Measurements from ENCODE around the gene CCDC68.

Gene CCDC68, protein sequence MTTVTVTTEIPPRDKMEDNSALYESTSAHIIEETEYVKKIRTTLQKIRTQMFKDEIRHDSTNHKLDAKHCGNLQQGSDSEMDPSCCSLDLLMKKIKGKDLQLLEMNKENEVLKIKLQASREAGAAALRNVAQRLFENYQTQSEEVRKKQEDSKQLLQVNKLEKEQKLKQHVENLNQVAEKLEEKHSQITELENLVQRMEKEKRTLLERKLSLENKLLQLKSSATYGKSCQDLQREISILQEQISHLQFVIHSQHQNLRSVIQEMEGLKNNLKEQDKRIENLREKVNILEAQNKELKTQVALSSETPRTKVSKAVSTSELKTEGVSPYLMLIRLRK

DNA sequence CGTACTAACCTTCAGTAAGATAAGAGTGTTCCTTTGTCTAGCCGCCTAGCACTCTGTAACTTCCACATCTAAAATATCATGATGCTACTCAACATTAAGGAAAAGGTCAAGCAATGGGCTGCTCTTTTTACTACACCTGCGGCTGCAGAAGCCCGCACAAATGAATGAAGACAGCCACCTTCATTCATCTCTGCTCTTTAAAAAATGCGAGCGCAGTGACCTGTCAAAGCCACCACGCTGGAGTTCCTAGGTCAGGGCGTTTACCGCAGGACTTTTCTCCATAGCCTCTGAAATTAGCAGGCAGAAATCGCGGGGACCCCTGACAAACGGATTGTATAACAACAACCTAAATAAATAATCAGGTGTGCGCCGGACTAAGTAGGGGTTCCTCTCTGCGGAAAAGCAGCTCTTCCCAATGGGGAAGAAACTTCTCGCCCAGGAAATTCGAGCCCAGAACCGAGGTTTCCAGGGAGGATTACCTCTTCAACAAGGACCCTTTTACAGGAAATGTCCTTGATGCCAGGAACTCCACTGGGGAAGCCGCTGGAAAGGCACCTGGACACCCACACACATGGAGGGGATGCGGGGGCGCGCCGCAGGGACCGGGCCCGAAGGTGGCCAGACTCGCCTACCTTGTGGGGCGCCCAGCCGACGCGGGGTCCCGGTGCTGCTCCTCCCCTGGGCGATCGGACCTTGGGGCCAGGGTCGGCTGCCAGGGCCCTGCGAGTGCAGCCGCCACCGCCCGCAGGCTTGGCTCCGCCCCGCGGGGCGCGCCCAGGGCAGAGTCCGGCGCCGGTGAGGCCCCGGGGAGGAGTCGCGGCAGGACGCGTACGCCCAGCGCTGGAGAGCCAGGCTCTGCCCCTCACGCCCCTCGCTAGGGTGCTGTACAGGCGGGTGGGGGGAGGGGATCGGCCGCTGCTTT is at the start of gene CCDC68:
Gene CCDC68 (minus strand): TSS at position 758 of the 922 bp plus-strand sequence. CDS start 16,670 bp downstream, outside the sequence.
- no peak within 1 kb of the TSS for H3K4me3 ChIP-seq (ENCODE audit: low read depth, low read length)
- DNase-seq (ENCODE audit: low read depth): no peak
- TF ChIP-seq, protein P1, sequence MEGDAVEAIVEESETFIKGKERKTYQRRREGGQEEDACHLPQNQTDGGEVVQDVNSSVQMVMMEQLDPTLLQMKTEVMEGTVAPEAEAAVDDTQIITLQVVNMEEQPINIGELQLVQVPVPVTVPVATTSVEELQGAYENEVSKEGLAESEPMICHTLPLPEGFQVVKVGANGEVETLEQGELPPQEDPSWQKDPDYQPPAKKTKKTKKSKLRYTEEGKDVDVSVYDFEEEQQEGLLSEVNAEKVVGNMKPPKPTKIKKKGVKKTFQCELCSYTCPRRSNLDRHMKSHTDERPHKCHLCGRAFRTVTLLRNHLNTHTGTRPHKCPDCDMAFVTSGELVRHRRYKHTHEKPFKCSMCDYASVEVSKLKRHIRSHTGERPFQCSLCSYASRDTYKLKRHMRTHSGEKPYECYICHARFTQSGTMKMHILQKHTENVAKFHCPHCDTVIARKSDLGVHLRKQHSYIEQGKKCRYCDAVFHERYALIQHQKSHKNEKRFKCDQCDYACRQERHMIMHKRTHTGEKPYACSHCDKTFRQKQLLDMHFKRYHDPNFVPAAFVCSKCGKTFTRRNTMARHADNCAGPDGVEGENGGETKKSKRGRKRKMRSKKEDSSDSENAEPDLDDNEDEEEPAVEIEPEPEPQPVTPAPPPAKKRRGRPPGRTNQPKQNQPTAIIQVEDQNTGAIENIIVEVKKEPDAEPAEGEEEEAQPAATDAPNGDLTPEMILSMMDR (IDR thresholded peaks at IDR 0.05; ENCODE audit: low read depth, low read length, missing control alignments): no peak

DNA sequence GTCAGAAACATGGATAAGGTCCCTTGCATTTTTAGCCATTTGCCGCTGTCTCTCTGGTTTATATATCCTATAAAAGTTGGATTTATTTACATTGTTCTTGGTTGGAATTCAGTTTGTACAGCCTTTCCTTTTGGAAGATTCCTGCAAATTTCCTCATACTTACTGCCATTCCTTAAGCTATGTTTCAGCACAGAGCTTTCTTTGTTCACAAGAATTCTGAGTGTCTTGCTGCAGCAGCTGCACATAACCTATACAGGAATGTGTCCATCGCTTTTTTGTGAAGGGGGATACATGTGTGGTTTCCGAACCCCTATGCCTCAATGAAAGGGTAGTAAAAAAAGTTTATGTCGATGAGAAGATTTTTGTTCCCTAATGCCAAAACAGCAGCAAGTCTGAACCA is 48.3 kb upstream of the CCDC68 start:
- H3K4me3 ChIP-seq (ENCODE audit: low read depth, low read length): no peak overlapping the region
- TF ChIP-seq, protein P1 (IDR thresholded peaks at IDR 0.05; ENCODE audit: low read depth, low read length, missing control alignments): no peak
- DNase-seq (ENCODE audit: low read depth): no peak

DNA sequence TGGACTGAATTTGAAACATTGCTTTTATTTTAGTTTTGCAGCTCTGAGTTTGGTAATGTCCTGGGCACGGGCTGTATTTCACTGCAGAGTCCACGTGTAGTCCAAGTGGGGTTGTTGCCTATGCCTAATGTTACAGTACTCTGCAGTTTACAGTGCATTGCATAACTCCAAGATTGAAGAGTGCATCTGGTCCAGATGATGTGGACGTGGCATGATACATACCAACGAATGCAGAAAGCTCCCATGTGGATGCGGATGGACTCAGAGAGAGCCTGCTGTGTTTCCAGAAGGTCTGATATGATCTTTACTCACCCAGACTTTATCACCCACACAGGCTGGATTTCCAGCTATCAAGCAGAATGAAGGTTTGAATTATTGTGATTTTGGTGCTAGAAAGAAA is 44.4 kb upstream of the CCDC68 start:
- no peak for DNase-seq (ENCODE audit: low read depth)
- TF ChIP-seq, protein P1 (IDR thresholded peaks at IDR 0.05; ENCODE audit: low read depth, low read length, missing control alignments): no peak
- no peak overlapping the region for H3K4me3 ChIP-seq (ENCODE audit: low read depth, low read length)

DNA sequence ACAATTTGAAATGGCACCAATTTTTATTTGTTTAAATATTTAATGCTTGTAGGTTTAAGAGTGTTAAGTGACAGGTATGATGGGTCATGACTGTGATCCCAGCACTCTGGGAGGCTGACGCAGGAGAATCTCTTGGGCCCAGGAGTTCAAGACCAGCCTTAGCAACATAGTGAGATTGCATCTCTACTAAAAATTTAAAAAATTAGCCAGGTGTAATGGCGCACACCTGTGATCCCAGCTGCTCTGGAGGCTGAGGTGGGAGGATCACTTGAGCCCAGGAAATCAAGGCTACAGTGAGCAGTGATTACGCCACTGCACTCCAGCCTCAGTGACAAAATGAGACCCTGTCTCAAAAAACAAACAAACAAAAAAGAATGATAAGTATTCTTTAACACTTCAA is 43.0 kb upstream of the CCDC68 start:
- TF ChIP-seq, protein P1 (IDR thresholded peaks at IDR 0.05; ENCODE audit: low read depth, low read length, missing control alignments): no peak
- no peak overlapping the region for H3K4me3 ChIP-seq (ENCODE audit: low read depth, low read length)
- DNase-seq (ENCODE audit: low read depth): no peak

DNA sequence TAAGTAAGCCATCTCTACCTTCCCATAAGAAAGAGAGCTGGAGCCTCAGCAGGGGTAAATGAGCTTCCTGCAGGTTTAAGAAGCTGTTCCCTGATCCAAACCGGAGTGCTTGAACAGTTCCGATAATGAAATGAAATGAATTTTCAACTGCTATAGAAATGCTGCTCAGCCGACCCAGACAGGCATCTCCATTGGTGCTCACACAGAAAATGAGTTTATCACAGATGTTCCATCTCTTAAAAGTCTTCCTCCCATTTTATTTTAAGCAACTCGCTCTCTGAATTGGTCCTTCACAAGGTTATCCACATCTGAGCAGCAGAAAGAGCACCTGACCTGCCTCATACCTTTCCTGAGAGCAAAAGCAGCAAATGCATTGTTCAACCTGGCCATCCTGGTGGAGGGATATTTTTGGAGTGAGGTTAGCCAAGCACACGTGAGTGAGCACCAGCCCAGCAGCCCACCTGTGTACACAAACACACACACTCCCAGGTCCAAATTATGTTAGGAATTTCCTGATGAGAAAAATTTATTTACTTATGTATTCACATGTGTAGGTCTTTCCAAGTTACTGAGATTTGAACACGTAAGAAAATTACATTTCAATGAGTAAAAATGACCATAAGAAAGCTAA is 42.2 kb upstream of the CCDC68 start:
- TF ChIP-seq, protein P1 (IDR thresholded peaks at IDR 0.05; ENCODE audit: low read depth, low read length, missing control alignments): no peak
- no peak for DNase-seq (ENCODE audit: low read depth)

DNA sequence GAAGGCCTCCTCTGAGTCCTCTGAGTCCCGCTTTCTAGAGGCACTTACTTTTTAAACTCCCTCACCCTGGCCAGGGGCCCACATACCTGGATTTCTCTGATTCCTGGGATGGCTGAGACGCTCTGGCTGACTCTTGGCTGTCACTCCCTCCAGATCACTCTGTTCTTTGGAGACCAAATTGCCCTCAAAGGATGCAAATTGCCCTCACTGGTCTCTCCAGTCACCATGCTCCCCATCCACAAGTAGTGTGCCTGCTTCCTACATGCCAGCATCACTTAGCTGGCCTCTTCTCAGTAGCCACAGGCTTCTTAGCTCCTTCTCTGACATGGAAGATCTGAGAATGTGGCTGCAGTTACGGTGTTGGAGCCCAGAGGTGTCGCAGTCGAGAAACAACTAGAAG is 41.3 kb upstream of the CCDC68 start:
- no peak overlapping the region for H3K4me3 ChIP-seq (ENCODE audit: low read depth, low read length)
- DNase-seq (ENCODE audit: low read depth): no peak
- TF ChIP-seq, protein P1 (IDR thresholded peaks at IDR 0.05; ENCODE audit: low read depth, low read length, missing control alignments): no peak

More for the DNA sequence above, 42.2 kb upstream of the CCDC68 start:
- no peak overlapping the region for H3K4me3 ChIP-seq (ENCODE audit: low read depth, low read length)

Data from GM12864 (cell line).